ENCODE results near the gene TECPR2.
"Not testable (repeated sequence)": the region's sequence is repeated elsewhere in the genome, so short reads cannot be mapped to it uniquely, and the experiment has no call there.

The TECPR2 gene

GRCh38 chr14:102333795-102334705, 28.7 kb upstream of the TECPR2 start:
- DNase-seq (ENCODE audit: low spot score), result no peak

DNA sequence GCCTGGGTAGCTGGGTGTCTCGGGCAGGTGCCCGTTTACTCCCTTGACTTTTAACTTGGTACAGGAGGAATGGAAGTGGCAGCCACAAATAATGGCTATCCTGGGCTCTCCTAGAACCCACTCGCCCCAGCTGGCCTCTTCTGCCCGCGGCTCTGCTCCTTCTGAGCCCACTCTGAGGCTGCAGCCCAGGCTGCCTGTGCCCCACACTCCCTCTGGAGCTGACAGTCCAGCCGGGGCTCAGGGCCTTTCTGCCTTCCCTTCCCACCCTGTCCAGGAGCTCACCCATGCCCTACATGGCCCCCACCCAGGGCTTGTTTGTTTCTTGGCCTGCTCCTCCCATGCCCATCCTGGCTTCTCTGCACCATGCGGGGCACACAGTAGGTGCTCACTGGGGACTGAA, 27.6 kb upstream of the TECPR2 start:
- DNase-seq (ENCODE audit: low spot score), result no peak

- no peak for DNase-seq (ENCODE audit: low spot score)
These were observed 24.0 kb upstream of the TECPR2 start for GRCh38 chr14:102338724-102339123.

DNA sequence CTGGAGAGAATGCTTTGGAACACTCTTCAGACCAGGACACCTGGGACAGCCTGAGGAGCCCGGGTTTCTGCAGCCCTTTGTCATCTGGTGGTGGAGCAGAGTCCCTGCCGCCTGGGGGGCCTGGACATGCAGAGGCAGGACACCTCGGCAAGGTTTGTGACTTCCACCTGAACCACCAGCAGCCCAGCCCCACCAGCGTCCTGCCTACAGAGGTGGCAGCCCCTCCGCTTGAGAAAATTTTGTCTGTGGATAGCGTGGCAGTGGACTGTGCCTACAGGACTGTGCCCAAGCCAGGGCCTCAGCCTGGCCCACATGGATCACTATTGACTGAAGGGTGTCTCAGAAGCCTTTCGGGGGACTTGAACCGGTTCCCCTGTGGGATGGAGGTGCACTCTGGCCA, 21.2 kb upstream of the TECPR2 start:
- no peak for DNase-seq (ENCODE audit: low spot score)

DNA sequence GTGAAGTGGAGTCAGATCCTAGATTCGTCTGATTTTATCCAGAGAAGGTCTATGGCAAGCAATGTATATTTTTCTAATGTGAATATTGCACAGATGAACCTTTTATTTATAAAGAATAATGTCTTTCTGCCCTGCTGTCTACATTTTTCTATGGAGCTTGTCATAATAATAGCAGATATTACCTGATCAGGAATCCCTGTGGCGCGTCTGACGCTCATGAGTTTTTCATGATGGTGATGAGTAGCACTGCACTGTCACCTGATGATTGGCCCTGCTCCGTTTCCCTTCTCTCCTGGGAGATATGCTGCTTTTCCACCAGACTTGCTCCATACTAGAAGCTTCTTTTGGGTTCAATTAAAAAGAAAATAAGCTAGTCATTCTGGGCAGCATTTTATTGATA, 20.5 kb upstream of the TECPR2 start:
- no peak for DNase-seq (ENCODE audit: low spot score)

DNA sequence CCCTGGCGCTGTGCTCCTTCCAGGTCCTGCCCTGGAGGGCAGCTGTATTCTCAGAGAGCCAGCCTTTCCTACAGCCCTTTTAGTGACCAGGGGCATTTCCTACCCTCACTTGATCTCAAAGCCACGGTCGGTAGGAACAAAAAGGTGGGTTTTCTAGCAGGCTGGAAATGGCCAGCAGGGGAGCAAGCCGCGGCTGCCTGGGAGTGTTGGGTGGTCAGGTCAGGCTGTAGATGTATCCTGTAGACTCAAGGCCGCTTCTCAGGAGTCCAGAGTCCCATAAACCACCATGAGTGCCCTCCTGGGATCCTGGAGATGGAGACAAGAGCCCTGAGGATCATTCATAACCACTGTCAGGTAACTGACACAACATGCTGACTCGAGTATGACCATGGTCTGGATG, 18.7 kb upstream of the TECPR2 start:
- DNase-seq (ENCODE audit: low spot score), result no peak

- DNase-seq (ENCODE audit: low spot score), result no peak
These were observed 18.3 kb upstream of the TECPR2 start for GRCh38 chr14:102344485-102344884.

- no peak for DNase-seq (ENCODE audit: low spot score)
These were observed 17.5 kb upstream of the TECPR2 start for GRCh38 chr14:102345232-102345631.

DNA sequence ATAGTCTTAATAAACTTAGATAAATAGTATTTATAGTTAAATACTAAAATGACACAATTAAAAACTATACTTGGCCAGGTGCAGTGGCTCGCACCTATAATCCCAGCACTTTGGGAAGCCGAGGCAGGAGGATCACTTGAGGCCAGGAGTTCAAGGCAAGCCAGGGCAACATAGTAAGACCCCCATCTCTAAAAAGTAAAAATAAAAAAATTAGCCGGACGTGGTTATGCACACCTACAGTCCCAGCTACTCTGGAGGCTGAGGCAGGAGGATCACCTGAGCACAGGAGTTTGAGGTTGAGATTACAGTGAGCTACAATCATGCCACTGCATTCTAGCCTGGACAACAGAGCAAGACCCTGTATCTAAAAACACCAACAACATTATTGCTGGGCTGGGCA, 16.1 kb upstream of the TECPR2 start:
- no peak for DNase-seq (ENCODE audit: low spot score)

DNA sequence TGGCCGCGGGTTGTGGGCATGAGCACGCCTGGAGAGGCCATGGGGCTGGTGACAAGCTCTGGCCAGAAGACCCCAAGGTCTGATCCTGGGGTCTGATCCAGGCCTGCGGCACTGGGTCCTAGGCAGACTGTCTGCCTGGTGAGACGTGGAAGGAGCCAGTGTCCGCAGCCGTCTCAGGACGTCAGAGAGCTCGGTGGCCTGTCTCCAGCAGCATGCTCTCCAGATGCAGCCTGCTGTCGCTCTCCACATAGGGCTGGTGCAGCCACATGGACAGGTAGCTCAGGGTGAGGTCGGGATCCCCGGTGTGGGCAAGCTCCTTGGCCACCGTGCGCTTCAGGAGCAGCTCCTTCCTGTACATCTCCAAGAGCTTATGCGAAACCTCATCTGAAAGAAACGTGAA, 14.4 kb upstream of the TECPR2 start:
- DNase-seq (ENCODE audit: low spot score), result no peak

- no peak for DNase-seq (ENCODE audit: low spot score)
These were observed 11.7 kb upstream of the TECPR2 start for GRCh38 chr14:102351023-102351422.

DNA sequence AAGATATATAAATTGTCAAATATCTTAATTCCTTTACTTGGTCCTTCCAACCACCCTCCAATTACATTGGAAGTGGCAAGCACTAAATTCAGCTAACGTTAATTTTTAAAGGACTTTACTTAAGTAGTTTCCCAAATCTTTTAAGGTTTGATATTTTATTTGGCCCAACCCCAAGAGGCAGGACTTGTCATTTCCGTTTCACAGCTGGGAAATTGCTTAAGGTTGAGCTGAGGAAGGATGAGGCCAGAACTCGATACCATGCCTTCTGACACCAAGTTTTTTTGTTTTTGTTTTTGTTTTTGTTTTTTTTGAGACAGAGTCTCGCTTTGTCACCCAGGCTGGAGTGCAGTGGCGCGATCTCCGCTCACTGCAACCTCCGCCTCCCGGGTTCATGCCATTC, 11.1 kb upstream of the TECPR2 start:
- DNase-seq (ENCODE audit: low spot score), result not testable (repeated sequence)

- no peak for DNase-seq (ENCODE audit: low spot score)
These were observed 10.5 kb upstream of the TECPR2 start for GRCh38 chr14:102352213-102352612.

- DNase-seq (ENCODE audit: low spot score), result no peak
These were observed 9.6 kb upstream of the TECPR2 start for GRCh38 chr14:102353126-102353619.

DNA sequence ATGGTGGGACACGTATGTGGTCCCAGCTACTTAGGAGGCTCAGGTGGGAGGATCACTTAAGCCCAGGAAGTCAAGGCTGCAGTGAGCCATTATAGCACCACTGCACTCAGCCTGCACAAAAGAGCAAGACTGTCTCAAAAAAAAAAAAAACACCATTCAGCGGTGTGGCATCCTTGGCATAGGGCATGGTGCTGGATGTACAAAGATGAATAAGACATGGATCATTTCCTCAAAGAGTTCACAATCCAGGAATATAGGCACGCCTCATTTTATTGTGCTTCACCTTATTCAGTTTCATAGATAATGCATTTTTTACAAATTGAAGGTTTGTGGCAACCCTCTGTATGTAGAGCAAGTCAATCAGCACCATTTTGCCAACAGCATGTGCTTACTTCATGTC, 6.5 kb upstream of the TECPR2 start:
- no peak for DNase-seq (ENCODE audit: low spot score)

DNA sequence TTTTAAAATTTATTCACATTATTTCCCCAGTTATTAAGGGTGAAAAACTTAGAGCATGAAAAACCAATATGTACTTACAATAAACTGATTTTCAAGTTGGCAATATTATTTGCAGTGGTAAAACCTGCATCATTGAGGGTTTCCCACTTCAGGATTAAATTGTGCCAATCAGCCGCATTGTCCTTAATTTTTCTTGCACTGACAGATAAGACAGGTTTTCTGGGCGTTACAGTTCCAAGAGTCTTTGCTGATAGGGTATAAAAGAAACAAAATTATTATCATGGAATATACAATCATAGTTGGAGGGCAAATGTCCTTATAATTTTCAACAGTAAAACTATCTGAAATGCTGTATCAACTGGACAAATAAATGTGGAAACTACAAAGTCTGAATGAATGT, 3.4 kb upstream of the TECPR2 start:
- DNase-seq (ENCODE audit: low spot score), result no peak

DNA sequence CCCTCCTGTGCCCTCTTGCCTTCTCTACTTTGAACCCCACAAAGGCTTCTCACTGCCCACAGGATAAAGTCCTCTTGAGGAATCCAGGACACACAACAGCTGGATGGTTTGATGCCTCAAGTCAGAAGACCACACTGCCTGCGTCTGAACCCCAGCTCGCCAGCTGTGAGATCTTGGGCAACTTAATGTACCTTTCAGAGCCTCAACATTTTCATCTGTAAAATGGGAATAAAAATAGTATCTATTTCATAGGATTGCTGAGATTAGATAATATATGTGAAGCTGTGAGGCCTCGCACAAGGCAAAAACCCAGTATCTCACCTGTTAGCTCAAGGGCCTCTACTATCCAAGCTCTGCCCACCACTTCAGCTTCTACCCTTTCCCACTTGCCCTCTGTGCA, 2.4 kb upstream of the TECPR2 start:
- no peak for DNase-seq (ENCODE audit: low spot score)

- peak; percentile 27 for DNase-seq (ENCODE audit: low spot score)
These were observed 657 bp upstream of the TECPR2 start for GRCh38 chr14:102362084-102362483.

- peak; percentile 26 for DNase-seq (ENCODE audit: low spot score)
These were observed 622 bp downstream of the TECPR2 start for GRCh38 chr14:102363182-102363943.

- no peak for DNase-seq (ENCODE audit: low spot score)
These were observed 7.6 kb downstream of the TECPR2 start for GRCh38 chr14:102370305-102370809.

- no peak for DNase-seq (ENCODE audit: low spot score)
These were observed 8.6 kb downstream of the TECPR2 start for GRCh38 chr14:102371361-102371760.

DNA sequence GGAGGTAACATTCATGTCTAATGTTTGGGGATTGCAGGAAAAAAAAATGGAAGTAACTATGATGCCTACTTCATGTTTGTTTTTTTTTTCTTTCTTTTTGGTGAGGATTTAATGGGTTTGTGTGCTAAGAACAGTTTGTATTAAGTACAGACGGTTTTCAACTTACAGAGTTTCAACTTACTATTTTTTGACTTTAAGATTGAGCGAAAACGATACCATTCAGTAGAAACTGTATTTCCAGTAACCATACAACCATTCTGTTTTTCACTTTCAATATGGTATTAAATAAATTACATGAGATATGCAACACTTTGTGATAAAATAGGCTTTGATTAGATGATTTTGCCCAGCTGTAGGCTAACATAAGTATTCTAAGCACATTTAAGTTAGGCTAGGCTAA, 10.4 kb downstream of the TECPR2 start:
- no peak for DNase-seq (ENCODE audit: low spot score)

DNA sequence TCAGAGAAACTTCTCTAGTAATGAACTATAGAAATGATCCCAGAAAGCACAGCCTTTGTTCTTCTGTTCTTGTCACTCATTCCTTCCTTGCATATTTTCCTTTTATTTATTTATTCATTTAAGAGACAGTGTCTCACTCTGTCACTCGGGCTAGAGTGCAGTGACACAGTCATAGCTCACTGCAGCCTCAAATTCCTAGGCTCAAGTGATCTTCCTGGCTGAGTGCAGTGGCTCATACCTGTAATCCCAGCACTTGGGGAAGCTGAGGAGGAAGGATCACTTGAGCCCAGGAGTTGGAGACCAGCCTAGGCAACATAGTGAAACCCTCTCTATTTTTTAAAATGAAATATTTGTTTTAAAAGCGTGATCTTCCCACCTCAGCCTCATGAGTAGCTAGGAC, 11.5 kb downstream of the TECPR2 start:
- DNase-seq (ENCODE audit: low spot score), result no peak

Measured in hematopoietic multipotent progenitor cell treated with erythropoietin and hydrocortisone succinate and interleukin-3 and kit ligand, for 15 days (in vitro differentiated cells).